Measurements from ENCODE around the gene SORT1.

DNA sequence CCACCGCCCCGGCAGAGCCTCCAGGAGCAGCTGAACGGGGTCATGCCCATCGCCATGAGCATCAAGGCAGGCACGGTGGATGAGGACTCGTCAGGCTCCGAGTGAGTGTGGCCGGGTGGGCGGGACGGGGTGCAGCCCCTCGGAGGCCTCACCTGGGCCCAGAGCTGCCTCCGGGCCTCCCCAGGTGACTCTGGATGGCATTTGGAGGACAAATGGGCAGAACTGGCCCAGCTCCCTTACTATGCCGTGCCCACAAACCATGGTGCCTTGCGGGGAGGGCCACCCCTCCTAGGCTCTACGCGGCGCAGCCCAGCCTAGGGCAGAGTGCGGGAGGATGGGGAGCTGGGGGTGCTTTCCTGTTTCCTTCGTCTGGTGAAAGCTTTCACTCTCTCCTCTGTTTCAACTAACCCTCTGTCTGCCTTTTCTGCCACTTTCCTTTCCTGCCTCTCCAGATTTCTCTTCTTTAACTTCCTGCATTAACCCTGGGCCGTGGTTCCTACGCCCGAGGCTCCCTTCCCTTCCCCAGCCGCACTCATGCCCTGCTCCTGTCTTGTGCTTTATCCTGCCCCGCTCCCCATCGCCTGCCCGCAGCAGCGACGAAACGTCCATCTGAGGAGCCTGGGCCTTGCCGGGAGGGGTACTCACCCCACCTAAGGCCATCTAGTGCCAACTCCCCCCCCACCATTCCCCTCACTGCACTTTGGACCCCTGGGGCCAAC is 124.0 kb downstream of the SORT1 start:
- TF ChIP-seq PPARA (CRISPR knock-in tag; IDR thresholded peaks at IDR 0.05; ENCODE audit: borderline replicate concordance), result no peak
- TF ChIP-seq ARNTL (CRISPR knock-in tag; IDR thresholded peaks at IDR 0.05; ENCODE audit: borderline replicate concordance, low read depth), result no peak
- TF ChIP-seq ZC3H10 (CRISPR knock-in tag; IDR thresholded peaks at IDR 0.05), result no peak
- no peak for TF ChIP-seq ZFP30 (CRISPR knock-in tag; IDR thresholded peaks at IDR 0.05)
- no peak for TF ChIP-seq ISL1 (CRISPR knock-in tag; IDR thresholded peaks at IDR 0.05)
- no peak for TF ChIP-seq ESRRG (CRISPR knock-in tag; IDR thresholded peaks at IDR 0.05)
- TF ChIP-seq, protein P1, sequence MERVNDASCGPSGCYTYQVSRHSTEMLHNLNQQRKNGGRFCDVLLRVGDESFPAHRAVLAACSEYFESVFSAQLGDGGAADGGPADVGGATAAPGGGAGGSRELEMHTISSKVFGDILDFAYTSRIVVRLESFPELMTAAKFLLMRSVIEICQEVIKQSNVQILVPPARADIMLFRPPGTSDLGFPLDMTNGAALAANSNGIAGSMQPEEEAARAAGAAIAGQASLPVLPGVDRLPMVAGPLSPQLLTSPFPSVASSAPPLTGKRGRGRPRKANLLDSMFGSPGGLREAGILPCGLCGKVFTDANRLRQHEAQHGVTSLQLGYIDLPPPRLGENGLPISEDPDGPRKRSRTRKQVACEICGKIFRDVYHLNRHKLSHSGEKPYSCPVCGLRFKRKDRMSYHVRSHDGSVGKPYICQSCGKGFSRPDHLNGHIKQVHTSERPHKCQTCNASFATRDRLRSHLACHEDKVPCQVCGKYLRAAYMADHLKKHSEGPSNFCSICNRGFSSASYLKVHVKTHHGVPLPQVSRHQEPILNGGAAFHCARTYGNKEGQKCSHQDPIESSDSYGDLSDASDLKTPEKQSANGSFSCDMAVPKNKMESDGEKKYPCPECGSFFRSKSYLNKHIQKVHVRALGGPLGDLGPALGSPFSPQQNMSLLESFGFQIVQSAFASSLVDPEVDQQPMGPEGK (CRISPR knock-in tag; IDR thresholded peaks at IDR 0.05; ENCODE audit: borderline replicate concordance), result no peak

All from SK-N-SH treated with all-trans-retinoic acid at 6 μM for 48 hours (cell line).